Keratinocyte (primary cell): ENCODE data around the gene NAB1.

Experiments
- CTCF ChIP-seq, 3 experiments: IDR thresholded peaks in 1 of 3; conservative IDR thresholded peaks in 1 of 3; optimal IDR thresholded peaks in 1 of 3; 2 replicates in 2 of 3; 3 replicates in 1 of 3; pipeline versions ENCODE3 to v1.5.1; 2011; ENCODE audit warnings: low read length in 3 of 3, mild to moderate bottlenecking in 3 of 3, moderate library complexity in 2 of 3, control low read depth in 1 of 3, inconsistent platforms in 1 of 3; ENCODE audit not compliant: insufficient read depth in 2 of 3; ENCODE audit errors: extremely low read depth in 1 of 3
- EZH2 ChIP-seq: IDR thresholded peaks from one replicate; pipeline ENCODE4 v1.6.1; 2012; ENCODE audit warnings: inconsistent platforms, mild to moderate bottlenecking, low read length, moderate library complexity

- TF ChIP-seq CTCF (optimal IDR thresholded peaks at IDR 0.05 in 1 of 3, IDR thresholded peaks at IDR 0.05 in 1 of 3, conservative IDR thresholded peaks at IDR 0.05 in 1 of 3; ENCODE audit: extremely low read depth in 1 of 3, insufficient read depth in 2 of 3, low read length in 3 of 3) (no peak), EZH2 (no peak)
These were observed 4.3 kb downstream of the NAB1 start for GRCh38 chr2:190653231-190653630.
